Neural progenitor cell (in vitro differentiated cells): ENCODE results near the gene CCT6A. TPM values are rescaled to one million over a fixed set of nuclear protein-coding genes. Genes with fewer than 3 reads are reported as not detected.
"Not testable (repeated sequence)": the region's sequence is repeated elsewhere in the genome, so short reads cannot be mapped to it uniquely, and the experiment has no call there.

ENCODE experiments used
- DNase-seq: peaks from one replicate; pipeline ENCODE4 v3.0.0-alpha.2; 2016; ENCODE audit warnings: low spot score
- H2AFZ ChIP-seq: fragments of 200-600 bp; sonication (generic); replicated peaks from 2 replicates; pipeline ENCODE4 v1.6.1; 2016; ENCODE audit warnings: antibody characterized with exemption
- H3F3A ChIP-seq: fragments of 200-600 bp; sonication (generic); 2 replicates; pipeline ENCODE4 v1.6.1; 2016; ENCODE audit warnings: antibody characterized with exemption, low read depth
- H3K27ac ChIP-seq: fragments of 200-600 bp; sonication (generic); 2 replicates; pipeline ENCODE4 v1.5.1; 2016; ENCODE audit warnings: mild to moderate bottlenecking
- H3K27me3 ChIP-seq: fragments of 200-600 bp; sonication (generic); 2 replicates; pipeline ENCODE4 v1.6.1; 2016; ENCODE audit warnings: mild to moderate bottlenecking, moderate library complexity
- H3K36me3 ChIP-seq: fragments of 200-600 bp; sonication (generic); 2 replicates; pipeline ENCODE4 v1.5.1; 2016
- H3K4me1 ChIP-seq: fragments of 200-600 bp; sonication (generic); 2 replicates; pipeline ENCODE4 v1.6.1; 2016; ENCODE audit warnings: mixed run types
- H3K4me2 ChIP-seq: fragments of 200-600 bp; sonication (generic); 2 replicates; pipeline ENCODE4 v1.6.1; 2016
- H3K4me3 ChIP-seq: fragments of 200-600 bp; sonication (generic); 2 replicates; pipeline ENCODE4 v1.5.1; 2016
- H3K79me2 ChIP-seq: fragments of 200-600 bp; sonication (generic); 2 replicates; pipeline ENCODE4 v1.6.1; 2016; ENCODE audit warnings: low read depth
- H3K9ac ChIP-seq: fragments of 200-600 bp; sonication (generic); 2 replicates; pipeline ENCODE4 v1.6.1; 2016
- H3K9me3 ChIP-seq: fragments of 200-600 bp; sonication (generic); 2 replicates; pipeline ENCODE4 v1.5.1; 2016; ENCODE audit warnings: low read depth
- H4K20me1 ChIP-seq: fragments of 200-600 bp; sonication (generic); 2 replicates; pipeline ENCODE4 v1.6.1; 2016; ENCODE audit warnings: low read depth
- H3K27ac Mint-ChIP-seq: 3 replicates; pipeline ENCODE4 v1.8.0; 2021; ENCODE audit warnings: mixed read lengths
- H3K27me3 Mint-ChIP-seq: 2 replicates; pipeline ENCODE4 v1.8.0; 2022; ENCODE audit warnings: low read depth, mild to moderate bottlenecking, inconsistent platforms, moderate library complexity, mixed read lengths; ENCODE audit not compliant: insufficient read depth
- H3K36me3 Mint-ChIP-seq: 3 replicates; pipeline ENCODE4 v1.8.0; 2021; ENCODE audit warnings: mixed read lengths
- H3K4me1 Mint-ChIP-seq: 3 replicates; pipeline ENCODE4 v1.8.0; 2021; ENCODE audit warnings: mixed read lengths
- H3K4me3 Mint-ChIP-seq: 3 replicates; pipeline ENCODE4 v1.8.0; 2021; ENCODE audit warnings: mild to moderate bottlenecking, moderate library complexity, mixed read lengths
- H3K9me3 Mint-ChIP-seq: 3 replicates; pipeline ENCODE4 v1.8.0; 2020; ENCODE audit warnings: mixed read lengths
- CTCF ChIP-seq: fragments of 200-600 bp; sonication (generic); IDR thresholded peaks from 2 replicates; pipeline ENCODE4 v1.5.1; 2017; ENCODE audit warnings: antibody characterized with exemption, mild to moderate bottlenecking
- EZH2 ChIP-seq: fragments of 200-600 bp; sonication (generic); IDR thresholded peaks from 2 replicates; pipeline ENCODE4 v1.6.1; 2017; ENCODE audit warnings: antibody characterized with exemption, mild to moderate bottlenecking, moderate library complexity
- EZH2phosphoT487 ChIP-seq: fragments of 200-600 bp; sonication (generic); IDR thresholded peaks from 2 replicates; pipeline ENCODE4 v1.6.1; 2017; ENCODE audit warnings: antibody characterized with exemption
- total RNA-seq: library from RNA; depleted of rRNA; stranded (reverse); fragments of >200 nt; gene quantifications from 2 replicates; pipeline ENCODE4 v1.2.3, GENCODE V29; 2015; ENCODE audit warnings: low replicate concordance

CCT6A gene
- total RNA-seq, 1 donor from 2014 or later: 349 TPM

GRCh38 chr7:56083150-56083785 lies 31.7 kb downstream of the CCT6A start:
- DNase-seq: no peak
- Mint-ChIP-seq H3K4me3 (no peak overlapping the region), H3K9me3 (no peaks in the 10 kb centered on the region), H3K27me3 (peaks cover 4% of the 10 kb centered on the region), H3K36me3 (peaks cover 9% of the 10 kb centered on the region), H3K27ac (no peak overlapping the region), H3K4me1 (no peaks in the 10 kb centered on the region)
- Histone ChIP-seq H3K4me1 (no peaks in the 10 kb centered on the region), H3K27me3 (no peaks in the 10 kb centered on the region), H3F3A (no peaks in the 10 kb centered on the region), H3K9me3 (no peaks in the 10 kb centered on the region), H3K4me3 (no peak overlapping the region), H3K36me3 (no peaks in the 10 kb centered on the region), H3K9ac (no peak overlapping the region), H4K20me1 (no peaks in the 10 kb centered on the region), H3K27ac (no peak overlapping the region), H3K4me2 (no peak overlapping the region), H2AFZ (no peak overlapping the region), H3K79me2 (no peaks in the 10 kb centered on the region)
- TF ChIP-seq EZH2: no peak
- no peak for TF ChIP-seq CTCF
- TF ChIP-seq EZH2phosphoT487: no peak

- H3K9me3 ChIP-seq: no peaks in the 10 kb centered on the region
- H3K4me1 Mint-ChIP-seq: no peaks in the 10 kb centered on the region
- no peak overlapping the region for H3K4me2 ChIP-seq
- peaks cover 7% of the 10 kb centered on the region for H3K27me3 Mint-ChIP-seq
- H3K4me3 Mint-ChIP-seq: no peak overlapping the region
- no peaks in the 10 kb centered on the region for H3K79me2 ChIP-seq
- H3K9ac ChIP-seq: no peak overlapping the region
- H3K27me3 ChIP-seq: no peaks in the 10 kb centered on the region
- no peak overlapping the region for H3K27ac ChIP-seq
- no peaks in the 10 kb centered on the region for H3F3A ChIP-seq
- no peaks in the 10 kb centered on the region for H3K36me3 ChIP-seq
- no peaks in the 10 kb centered on the region for H3K4me1 ChIP-seq
- no peaks in the 10 kb centered on the region for H4K20me1 ChIP-seq
- TF ChIP-seq EZH2phosphoT487 (no peak), CTCF (no peak), EZH2 (no peak)
- no peak overlapping the region for H3K27ac Mint-ChIP-seq
- H2AFZ ChIP-seq: no peak overlapping the region
- no peak for DNase-seq
- no peak overlapping the region for H3K4me3 ChIP-seq
- peaks cover 7% of the 10 kb centered on the region for H3K36me3 Mint-ChIP-seq
- H3K9me3 Mint-ChIP-seq: no peaks in the 10 kb centered on the region
Observed at GRCh38 chr7:56086761-56087160, 35.2 kb downstream of the CCT6A start.

- Histone ChIP-seq H3K27ac (no peak overlapping the region), H3K9ac (no peak overlapping the region), H4K20me1 (no peaks in the 10 kb centered on the region), H3K27me3 (no peaks in the 10 kb centered on the region), H3K9me3 (no peaks in the 10 kb centered on the region), H3K79me2 (no peaks in the 10 kb centered on the region), H3K4me3 (no peak overlapping the region), H3K4me2 (no peak overlapping the region), H3K4me1 (no peaks in the 10 kb centered on the region), H3K36me3 (no peaks in the 10 kb centered on the region), H3F3A (no peaks in the 10 kb centered on the region), H2AFZ (no peak overlapping the region)
- Mint-ChIP-seq H3K4me1 (no peaks in the 10 kb centered on the region), H3K27ac (no peak overlapping the region), H3K9me3 (no peaks in the 10 kb centered on the region), H3K27me3 (peaks cover 5% of the 10 kb centered on the region), H3K4me3 (no peak overlapping the region), H3K36me3 (peaks cover 7% of the 10 kb centered on the region)
- no peak for TF ChIP-seq EZH2phosphoT487
- DNase-seq: no peak
Observed at GRCh38 chr7:56087445-56087844, 35.9 kb downstream of the CCT6A start.

- Histone ChIP-seq H3K79me2 (no peaks in the 10 kb centered on the region), H3K27ac (no peak overlapping the region), H3K4me3 (no peak overlapping the region), H2AFZ (no peak overlapping the region), H3K9me3 (no peaks in the 10 kb centered on the region), H3K36me3 (no peaks in the 10 kb centered on the region), H3F3A (no peaks in the 10 kb centered on the region), H4K20me1 (no peaks in the 10 kb centered on the region), H3K9ac (no peak overlapping the region), H3K4me1 (no peaks in the 10 kb centered on the region), H3K4me2 (no peak overlapping the region), H3K27me3 (no peaks in the 10 kb centered on the region)
- Mint-ChIP-seq H3K9me3 (no peaks in the 10 kb centered on the region), H3K27me3 (peaks cover 3% of the 10 kb centered on the region), H3K4me3 (no peak overlapping the region), H3K36me3 (peaks cover 4% of the 10 kb centered on the region), H3K4me1 (no peaks in the 10 kb centered on the region), H3K27ac (no peak overlapping the region)
- DNase-seq: no peak
- TF ChIP-seq EZH2phosphoT487 (no peak), EZH2 (no peak), CTCF (no peak)
Observed at GRCh38 chr7:56091591-56091990, 40.0 kb downstream of the CCT6A start.

GRCh38 chr7:56092388-56092787 lies 40.8 kb downstream of the CCT6A start:
- not testable (repeated sequence) for H3K4me1 Mint-ChIP-seq, H3K27me3 ChIP-seq, H3K36me3 ChIP-seq, H3K4me3 ChIP-seq, H3K9me3 ChIP-seq, H3K27ac ChIP-seq, DNase-seq, H3K79me2 ChIP-seq, H3K36me3 Mint-ChIP-seq, H2AFZ ChIP-seq, H3K4me1 ChIP-seq, H3K9ac ChIP-seq, H3K4me3 Mint-ChIP-seq, H3F3A ChIP-seq, H3K27me3 Mint-ChIP-seq, H3K9me3 Mint-ChIP-seq, H4K20me1 ChIP-seq, H3K27ac Mint-ChIP-seq, H3K4me2 ChIP-seq
